DMS53 treated with DMSO at 0.1 percent for 48 hours (cell line): ENCODE data around the gene SLC10A7.

Source experiments
- DNase-seq: peaks from one replicate; lab custom pipeline; 2025; ENCODE audit not compliant: unreplicated experiment; lab: John Stamatoyannopoulos, UW

SLC10A7 gene

GRCh38 chr4:146263793-146264192 lies 257.9 kb downstream of the SLC10A7 start:
- no peak for DNase-seq

DNA sequence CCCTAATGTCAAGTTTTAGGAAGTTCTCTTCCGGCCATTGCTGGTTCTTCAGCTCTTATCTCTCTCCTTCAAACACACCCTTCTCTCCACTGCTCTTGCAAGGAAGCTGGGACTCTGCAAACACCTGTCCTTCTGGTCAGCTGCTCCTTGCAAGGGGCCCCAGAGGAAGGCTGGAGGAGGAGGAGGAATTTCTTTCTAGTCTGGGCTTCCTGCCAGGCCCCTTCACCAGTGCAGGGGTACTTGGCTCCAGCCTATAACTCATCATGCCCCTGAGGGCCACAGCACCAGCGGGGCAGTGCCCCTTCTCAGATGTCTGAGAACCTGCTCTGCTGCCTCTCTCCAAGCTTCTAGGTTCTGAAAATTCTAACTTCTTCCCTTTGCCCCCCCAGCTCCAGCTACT lies 260.7 kb downstream of the SLC10A7 start:
- DNase-seq, result no peak

- DNase-seq, result peak; percentile 13
Measured at GRCh38 chr4:146260521-146260920, 261.2 kb downstream of the SLC10A7 start.

DNA sequence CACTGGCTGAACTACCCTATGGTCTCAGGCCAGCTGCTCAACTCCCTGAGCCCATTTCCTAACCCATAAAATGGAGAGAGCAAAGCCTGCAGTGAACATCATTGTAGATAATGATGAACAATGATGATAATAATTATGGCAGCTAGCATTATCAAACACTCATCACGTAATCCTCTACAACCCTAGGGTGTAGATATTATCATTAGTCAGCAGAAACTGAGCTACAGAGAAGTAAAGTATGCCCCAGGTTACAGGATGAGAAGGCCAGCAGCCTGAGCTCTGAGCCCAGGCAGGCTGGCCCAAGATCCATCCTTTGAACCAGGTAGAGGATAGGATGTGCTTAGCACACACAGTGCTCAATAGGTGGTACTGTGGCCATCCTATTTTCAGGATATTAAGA lies 264.2 kb downstream of the SLC10A7 start:
- DNase-seq, result no peak

DNA sequence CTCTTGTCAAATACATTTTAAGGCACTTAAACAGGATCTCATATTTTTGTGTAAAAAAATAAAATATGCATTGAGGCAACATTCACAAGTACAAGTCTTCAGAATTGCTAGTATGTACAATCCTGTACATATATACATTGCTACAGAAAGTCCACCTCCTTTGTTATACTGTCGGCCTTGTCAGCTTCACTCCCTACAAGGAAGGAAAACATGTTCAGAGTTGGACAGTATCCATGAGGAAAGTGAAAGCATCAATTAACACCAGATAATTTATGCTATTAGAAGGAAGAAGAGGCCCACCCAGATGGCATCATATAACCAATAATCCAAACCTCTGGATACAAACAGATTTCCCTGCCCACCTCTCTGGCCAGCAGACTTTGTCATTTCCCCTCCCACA lies 265.4 kb downstream of the SLC10A7 start:
- DNase-seq, result no peak

DNA sequence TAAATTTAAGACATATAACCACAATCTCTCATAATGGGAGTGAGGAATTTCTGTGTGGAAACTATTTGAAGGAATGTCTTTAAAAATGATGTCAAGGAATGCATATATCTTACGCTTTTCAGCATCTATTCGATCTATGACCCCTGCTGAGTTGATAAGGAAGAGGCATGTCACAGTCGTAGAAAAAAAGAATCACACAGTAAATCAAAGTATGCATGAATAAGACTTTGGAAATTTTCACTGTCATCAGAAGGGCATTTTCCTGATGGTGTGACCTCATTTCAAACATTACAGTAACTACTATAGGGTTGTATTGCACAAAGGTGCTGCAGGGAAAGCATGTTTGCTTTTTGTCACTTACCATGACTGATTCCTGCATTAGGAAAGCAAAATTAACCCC lies 265.9 kb downstream of the SLC10A7 start:
- no peak for DNase-seq

GRCh38 chr4:146255463-146255862 lies 266.3 kb downstream of the SLC10A7 start:
- DNase-seq, result no peak

GRCh38 chr4:146252969-146253611 lies 268.6 kb downstream of the SLC10A7 start:
- DNase-seq, result no peak

- no peak for DNase-seq
Measured at GRCh38 chr4:146247356-146247755, 274.4 kb downstream of the SLC10A7 start.

- DNase-seq, result no peak
Measured at GRCh38 chr4:146246381-146246780, 275.4 kb downstream of the SLC10A7 start.

- no peak for DNase-seq
Measured at GRCh38 chr4:146245850-146246249, 275.9 kb downstream of the SLC10A7 start.

- no peak for DNase-seq
Measured at GRCh38 chr4:146245246-146245645, 276.5 kb downstream of the SLC10A7 start.

- DNase-seq, result no peak
Measured at GRCh38 chr4:146244496-146244895, 277.2 kb downstream of the SLC10A7 start.

- no peak for DNase-seq
Measured at GRCh38 chr4:146243883-146244277, 277.9 kb downstream of the SLC10A7 start.

- DNase-seq, result no peak
Measured at GRCh38 chr4:146243141-146243882, 278.4 kb downstream of the SLC10A7 start.

DNA sequence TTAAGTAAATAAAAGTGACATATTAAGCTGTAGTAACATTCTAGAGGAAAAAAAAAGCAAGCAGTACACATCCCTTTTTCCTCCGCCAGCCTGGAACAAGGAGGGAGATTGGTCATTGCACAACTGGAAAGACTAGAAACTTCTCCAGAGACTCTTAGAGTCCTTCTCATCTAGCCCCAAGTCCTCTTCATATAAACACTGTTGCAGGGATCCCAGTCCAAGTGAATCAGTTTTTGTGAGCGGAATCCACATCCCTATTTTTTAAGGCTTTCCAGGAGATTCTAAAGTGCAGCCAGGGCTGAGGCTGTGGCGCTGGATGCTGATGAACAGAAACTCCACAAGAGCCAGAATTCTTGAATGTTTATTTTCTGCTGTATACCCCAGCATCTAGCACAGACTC lies 283.6 kb downstream of the SLC10A7 start:
- no peak for DNase-seq

- no peak for DNase-seq
Measured at GRCh38 chr4:146237092-146237491, 284.6 kb downstream of the SLC10A7 start.

- DNase-seq, result no peak
Measured at GRCh38 chr4:146236216-146236615, 285.5 kb downstream of the SLC10A7 start.

DNA sequence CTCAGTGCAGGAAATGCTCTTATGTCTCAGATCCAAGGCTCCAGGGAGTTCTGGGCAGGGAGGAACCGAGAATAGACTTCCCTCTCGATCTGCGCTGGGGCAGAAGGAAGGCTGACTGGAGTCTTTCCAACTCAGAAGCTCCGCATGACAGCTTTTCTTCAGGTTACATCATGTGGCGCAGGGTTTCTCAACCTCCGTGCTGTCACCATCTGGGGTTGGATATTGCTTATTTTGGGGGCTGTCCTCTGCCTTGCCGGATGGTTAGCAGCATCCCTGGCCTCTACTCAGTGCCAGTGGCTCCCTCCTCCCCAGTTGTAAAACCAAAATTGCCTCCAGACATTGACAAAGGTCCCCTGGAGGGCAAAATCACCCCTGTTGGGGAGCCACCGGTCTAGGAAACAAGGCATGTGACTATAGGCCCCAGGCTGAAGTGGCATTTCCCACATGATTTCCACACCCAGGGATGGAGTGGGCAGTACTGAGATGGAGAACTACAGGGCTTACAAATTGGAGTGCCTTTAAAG lies 286.0 kb downstream of the SLC10A7 start:
- no peak for DNase-seq

GRCh38 chr4:146232131-146232722 lies 289.5 kb downstream of the SLC10A7 start:
- DNase-seq, result no peak

DNA sequence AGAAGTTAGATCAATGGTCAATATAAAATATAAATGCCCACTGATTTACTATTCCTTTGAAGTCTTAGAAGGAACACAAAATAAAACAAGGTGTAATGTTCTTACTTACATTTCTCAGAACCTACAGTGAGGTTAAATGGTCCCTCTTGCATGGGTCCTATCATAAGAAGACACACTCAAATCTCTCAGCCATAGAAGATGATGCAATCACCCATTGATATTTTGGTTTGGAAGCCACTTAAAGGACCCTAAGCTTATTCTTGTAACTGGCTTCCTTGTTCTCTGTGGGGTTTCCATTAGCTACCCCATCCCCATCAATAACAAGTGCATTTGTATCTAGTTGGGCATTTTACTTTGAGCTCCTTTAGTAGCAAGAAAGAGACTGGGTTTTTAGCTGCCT lies 292.3 kb downstream of the SLC10A7 start:
- DNase-seq, result no peak

DNA sequence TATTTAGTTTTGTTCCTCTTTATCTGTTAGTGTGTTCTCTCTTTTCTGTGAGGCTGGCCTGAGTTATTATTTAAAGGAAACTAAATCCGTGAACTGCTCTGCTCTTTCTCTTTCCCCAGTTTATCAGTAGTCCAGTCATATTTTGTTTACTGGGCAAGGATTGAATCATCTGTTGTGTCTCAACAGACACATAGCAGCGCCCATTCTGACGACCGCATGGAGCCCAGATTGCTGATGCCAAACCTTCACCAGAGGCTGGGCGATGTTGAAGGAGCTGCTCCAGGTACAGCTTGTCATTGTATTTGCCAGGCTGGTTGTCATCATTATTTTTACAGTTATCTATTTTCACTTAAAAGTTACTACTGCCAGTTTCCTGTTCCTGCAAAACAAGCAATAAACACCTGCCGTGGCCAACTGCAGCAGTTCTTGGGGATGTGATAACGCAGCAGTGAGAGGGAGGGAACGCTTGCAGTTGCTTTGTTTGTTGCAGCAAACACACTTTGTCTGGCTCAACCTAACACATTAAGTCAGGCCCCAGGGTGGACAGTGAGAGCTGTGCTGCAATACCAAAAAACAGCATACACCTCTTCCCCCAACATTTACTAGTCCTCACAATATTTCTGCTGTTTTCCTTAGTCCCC lies 297.3 kb downstream of the SLC10A7 start:
- DNase-seq, result no peak
